Loucy (cell line): ENCODE data around the gene DNAH17.

ENCODE experiments used
- CTCF ChIP-seq: fragments of 200-600 bp; sonication (generic); conservative IDR thresholded peaks from 2 replicates; pipeline ENCODE4 v1.5.1; 2014; ENCODE audit warnings: mild to moderate bottlenecking, antibody characterized with exemption, low read length
- EZH2phosphoT487 ChIP-seq: fragments of 200-600 bp; IDR thresholded peaks from 2 replicates; pipeline ENCODE4 v1.6.1; 2018; ENCODE audit warnings: antibody characterized with exemption, mild to moderate bottlenecking, moderate library complexity, borderline replicate concordance

DNA sequence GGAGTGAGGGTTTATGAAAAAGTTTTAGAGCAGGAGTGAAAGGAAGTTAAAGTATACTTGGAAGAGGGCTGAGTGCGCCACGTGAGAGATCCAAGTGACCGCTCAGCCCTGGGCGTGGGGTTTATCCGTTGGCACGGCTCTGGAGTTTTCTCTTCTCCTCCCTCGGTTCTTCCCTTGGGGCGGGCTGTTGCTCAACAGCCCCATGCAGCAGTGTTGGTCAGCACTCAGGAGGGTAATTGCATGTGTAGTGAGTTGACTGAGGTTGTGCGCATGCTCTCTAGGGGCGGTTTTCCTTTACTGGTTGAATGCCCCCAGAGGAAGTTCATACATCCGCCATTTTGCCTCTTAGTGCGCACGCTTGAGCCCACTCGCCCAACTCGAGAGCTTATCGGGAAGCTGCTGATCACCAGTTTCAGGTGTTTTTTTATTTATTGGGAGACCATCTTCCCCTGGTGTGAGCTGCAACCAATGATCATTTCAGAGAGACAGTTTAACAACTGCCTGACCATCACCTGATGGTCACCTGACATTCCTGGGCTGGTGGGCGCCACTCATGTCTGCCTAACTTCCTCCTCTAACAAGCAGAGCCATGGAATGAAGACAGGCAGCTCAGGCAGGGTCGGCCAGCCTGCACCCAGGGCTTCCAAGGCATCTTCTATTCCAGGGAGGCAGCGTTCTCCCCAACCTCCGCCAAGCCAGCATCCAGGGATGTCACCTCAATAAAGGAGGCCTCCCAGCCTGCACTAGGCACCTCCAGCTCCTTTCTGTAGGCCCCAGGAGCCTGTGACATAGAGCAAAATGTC, 41.3 kb upstream of the DNAH17 start:
- TF ChIP-seq CTCF (no peak), EZH2phosphoT487 (no peak)
